Activated naive CD4-positive, alpha-beta T cell treated with Interleukin-2 at 50 U/mL for 16 hours (primary cell): ENCODE data around the gene WDR54.
"Not testable (repeated sequence)": the region's sequence is repeated elsewhere in the genome, so short reads cannot be mapped to it uniquely, and the experiment has no call there.

ENCODE experiments used
- DNase-seq: peaks from one replicate; pipeline ENCODE4 v3.0.0-alpha.2; 2020

Gene WDR54

DNA sequence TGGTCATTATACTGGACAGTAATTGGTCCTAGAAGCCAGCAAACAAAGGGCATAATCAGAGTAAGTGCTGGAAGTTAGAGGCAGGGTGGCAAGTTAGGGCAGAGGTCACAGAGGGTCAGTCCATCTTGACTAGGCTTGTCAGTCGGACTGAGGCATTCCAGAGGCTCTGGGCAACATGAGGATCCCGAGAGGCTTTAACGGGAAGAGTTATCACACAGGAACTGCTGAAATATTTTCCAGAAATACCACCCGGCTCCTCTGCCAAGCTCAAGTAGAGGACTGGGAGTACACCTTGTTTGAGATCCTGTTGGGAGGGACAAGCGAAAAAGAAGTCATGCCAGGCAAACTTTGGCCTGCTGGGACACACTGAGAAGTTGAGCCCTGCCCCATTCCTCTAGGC, 13.8 kb upstream of the WDR54 start:
- no peak for DNase-seq

DNA sequence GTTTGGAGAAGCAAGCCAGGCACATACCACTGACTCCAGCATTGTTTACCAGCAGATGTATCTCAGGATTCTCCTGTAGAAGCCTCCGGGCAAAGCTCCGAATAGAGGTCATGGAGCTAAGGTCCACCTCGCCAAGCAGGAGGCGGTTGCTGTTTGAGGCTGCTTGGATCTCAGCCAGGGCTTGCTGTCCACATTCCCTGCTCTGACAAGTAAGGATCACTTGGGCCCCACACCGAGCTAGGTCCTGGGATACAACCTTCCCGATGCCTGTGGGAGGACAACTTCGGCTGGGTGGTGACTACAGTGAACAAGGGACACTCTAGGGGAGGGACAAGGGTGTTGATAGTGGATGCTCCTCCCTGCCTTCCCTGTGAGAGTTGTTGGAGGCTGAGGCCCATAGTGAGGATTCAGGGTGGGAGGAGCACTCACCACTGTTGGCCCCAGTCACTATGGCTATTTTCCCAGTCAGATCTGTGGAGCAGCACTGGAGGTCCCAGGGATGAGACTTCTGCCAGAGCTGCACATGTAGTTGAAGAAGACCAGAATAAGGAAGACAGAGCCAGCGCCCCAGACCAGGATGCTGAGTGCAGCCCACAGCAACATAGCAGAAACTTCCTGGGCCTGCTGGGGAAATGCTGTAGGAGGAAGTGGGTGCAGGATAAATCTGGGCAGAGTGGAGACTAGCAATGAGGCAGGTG, 8.4 kb upstream of the WDR54 start:
- no peak for DNase-seq

GRCh38 chr2:74414441-74414840, 7.1 kb upstream of the WDR54 start:
- no peak for DNase-seq

DNA sequence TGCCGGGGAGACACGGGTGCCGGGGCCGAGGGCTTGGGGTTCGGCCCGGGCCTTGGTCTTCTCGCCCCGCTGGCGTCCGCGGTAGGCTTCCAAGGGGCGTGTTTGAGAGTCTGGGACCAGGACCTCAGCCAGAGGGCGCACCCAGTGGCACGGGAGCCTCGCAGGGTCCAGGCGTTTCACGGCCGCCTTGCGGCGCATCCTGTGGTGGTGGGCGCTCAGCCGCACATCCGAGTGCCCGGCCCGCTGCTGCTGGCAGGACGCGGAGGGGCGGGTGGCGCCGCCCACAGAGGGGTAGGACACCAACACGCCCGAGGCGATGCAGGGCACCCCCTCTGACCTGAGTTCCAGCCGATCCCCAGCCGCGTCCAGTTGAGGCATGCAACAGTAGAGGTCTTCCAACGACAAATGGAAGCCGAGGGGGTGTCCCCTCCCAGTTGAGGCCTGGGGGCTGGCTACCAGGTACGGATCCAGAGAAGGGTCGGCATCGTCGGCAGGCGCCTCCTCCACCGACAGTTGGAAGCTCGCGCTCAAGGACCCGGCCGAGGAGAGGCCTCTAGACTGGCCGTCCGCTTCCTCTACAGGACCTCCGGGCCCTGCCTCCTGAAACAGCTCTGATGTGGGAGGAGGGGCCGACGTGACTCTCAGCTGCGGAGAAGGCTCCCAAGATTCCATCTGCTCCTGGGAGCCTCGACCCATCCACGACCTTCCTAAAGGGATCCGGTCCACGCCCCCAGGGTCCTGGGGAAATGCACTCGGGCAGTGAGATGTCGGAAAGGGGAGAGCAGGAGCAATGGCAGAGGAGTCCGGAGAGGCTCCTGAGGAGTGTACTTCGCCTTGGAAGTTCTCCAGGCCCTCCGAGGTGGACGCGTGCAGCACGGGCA, 6.4 kb upstream of the WDR54 start:
- DNase-seq: no peak

DNA sequence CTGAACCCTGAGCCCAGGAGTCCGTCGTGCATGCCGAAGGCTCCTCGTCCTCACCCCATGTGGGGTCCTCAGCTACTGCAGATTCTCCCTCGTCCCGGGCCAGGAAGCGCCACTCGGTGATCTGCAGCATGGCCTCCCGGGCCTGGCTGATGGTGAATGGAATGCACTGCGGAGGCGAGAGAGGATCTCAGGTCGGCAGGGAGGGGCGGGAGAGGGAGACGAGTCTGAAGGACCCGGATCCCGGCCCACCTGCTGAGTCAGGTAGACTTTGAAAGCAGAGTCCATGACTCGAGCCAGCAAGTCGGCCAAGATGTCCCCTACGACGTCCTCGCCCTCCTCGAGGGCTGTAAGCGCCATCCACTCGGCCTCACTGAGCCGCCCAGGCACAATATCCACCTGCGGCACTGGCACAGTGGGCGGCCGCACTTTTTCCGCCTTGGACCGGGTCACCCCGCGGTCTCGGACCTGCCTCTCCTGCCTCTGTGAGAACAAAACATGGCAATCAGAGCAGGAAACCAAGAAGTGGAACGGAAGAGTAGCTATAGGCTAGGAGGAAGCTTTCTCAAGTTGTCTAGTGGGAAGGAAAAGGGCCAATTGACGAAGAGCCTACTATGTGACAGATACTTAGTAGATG, 5.7 kb upstream of the WDR54 start:
- no peak for DNase-seq

- DNase-seq: no peak
Measured at GRCh38 chr2:74416778-74417177, 4.8 kb upstream of the WDR54 start.

- DNase-seq: no peak
Measured at GRCh38 chr2:74417197-74417596, 4.3 kb upstream of the WDR54 start.

GRCh38 chr2:74417763-74418162, 3.8 kb upstream of the WDR54 start:
- DNase-seq: no peak

GRCh38 chr2:74418312-74418711, 3.2 kb upstream of the WDR54 start:
- no peak for DNase-seq

GRCh38 chr2:74419345-74419744, 2.2 kb upstream of the WDR54 start:
- DNase-seq: no peak

DNA sequence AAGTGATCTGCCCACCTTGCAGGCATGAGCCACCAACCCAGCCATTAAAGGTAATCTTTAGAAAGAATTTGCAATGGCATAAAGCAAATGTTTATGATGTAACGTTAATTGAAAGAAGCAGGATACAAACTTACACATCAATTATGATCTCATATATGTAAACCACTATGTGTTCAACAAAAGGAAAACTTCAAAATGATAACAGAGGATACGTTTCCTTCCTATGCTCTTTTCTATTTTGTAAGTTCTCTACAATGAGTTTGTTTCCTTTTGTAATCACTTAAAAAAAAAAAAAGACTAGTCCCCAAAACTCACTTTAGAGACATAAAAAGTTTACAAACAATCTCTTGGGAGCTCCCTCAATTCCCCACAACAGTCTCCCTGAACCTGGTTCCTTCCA, 1.5 kb upstream of the WDR54 start:
- DNase-seq: no peak

- not testable (repeated sequence) for DNase-seq
Measured at GRCh38 chr2:74420443-74421103, 957 bp upstream of the WDR54 start.

GRCh38 chr2:74423231-74424095, 1.9 kb downstream of the WDR54 start:
- no peak for DNase-seq

- no peak for DNase-seq
Measured at GRCh38 chr2:74424139-74424992, 2.8 kb downstream of the WDR54 start.

GRCh38 chr2:74424995-74425406, 3.5 kb downstream of the WDR54 start:
- no peak for DNase-seq

DNA sequence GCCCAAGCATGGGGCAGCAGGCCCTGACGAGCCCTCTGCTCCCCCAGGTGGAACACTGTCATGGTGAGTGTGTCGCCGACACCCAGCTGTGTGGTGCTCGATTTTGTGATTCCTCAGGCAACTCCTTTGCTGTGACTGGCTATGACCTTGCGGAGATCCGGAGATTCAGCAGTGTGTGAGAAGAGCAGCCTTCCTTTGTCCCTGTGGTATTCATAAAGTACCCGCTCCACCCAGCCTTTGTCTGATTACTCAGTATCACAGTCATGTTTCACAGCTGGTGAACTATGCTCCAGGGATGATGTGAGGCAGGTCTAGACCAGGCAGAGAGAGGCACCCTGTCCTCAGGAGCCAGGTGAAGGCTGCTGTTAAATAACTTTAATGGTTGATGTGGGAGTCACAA, 4.0 kb downstream of the WDR54 start:
- no peak for DNase-seq

GRCh38 chr2:74426181-74426758, 4.7 kb downstream of the WDR54 start:
- DNase-seq: no peak

GRCh38 chr2:74427551-74427950, 6.0 kb downstream of the WDR54 start:
- no peak for DNase-seq

GRCh38 chr2:74428675-74429074, 7.1 kb downstream of the WDR54 start:
- DNase-seq: no peak

DNA sequence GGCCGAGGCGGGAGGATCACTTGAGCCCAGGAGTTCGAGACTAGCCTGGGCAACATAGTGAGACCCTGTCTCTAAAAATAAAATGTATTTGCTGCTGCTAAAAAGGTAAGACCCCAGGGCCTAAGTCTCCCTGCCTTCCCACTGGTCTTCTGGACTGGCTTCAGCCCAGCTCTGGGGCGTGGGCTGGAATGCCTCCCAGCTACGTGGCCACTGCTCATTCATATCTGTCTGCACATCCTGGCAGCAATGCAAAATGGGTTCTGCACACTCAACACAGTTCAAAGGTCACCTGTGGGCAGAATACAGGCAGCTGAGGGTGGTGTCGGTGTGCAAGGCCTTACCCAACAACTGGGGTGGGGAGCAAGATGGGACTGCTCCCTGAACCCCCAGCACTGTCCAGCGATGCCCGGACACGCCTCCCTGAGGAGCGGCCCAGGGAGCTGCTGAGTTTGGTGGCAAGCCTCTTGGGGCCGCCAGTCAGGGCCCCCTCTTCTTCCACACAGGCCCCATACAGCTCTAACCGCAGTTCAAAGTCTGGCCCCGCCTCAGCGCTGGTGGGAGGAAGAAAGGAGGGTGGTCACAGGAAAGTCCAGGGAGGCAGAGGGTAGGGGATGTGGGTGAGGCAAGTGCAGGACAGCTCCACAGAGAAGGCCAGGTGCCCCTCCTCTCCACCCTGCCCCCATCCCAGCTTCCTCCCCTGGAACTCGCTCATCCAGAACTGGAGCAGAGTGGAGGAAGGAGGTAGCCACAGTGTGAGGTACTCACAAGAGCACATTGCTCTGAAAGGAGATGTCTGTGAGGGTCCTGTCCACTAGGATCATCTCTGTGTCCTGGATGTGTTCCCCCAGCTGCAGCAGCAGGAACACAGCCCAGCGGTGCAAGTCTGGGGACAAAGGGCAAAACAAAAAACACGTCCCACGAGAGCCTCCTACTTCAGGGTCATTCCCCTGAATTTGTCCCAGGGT, 8.2 kb downstream of the WDR54 start:
- DNase-seq: no peak
